Activated CD8-positive, alpha-beta memory T cell treated with anti-CD3 and anti-CD28 coated beads for 24 hours (primary cell): Measurements from ENCODE around the gene ZSWIM4.
"Not testable (repeated sequence)": the region's sequence is repeated elsewhere in the genome, so short reads cannot be mapped to it uniquely, and the experiment has no call there.

Source experiments
- DNase-seq: peaks from one replicate; pipeline ENCODE4 v3.0.0-alpha.2; 2020

The ZSWIM4 gene

GRCh38 chr19:13851734-13852114, 56.5 kb downstream of the ZSWIM4 start:
- not testable (repeated sequence) for DNase-seq

- not testable (repeated sequence) for DNase-seq
These were observed 57.0 kb downstream of the ZSWIM4 start for GRCh38 chr19:13852171-13852707.

GRCh38 chr19:13856497-13856896, 61.3 kb downstream of the ZSWIM4 start:
- no peak for DNase-seq

GRCh38 chr19:13859361-13859880, 64.2 kb downstream of the ZSWIM4 start:
- DNase-seq, result no peak

- no peak for DNase-seq
These were observed 65.6 kb downstream of the ZSWIM4 start for GRCh38 chr19:13860679-13861391.

GRCh38 chr19:13861392-13861713, 66.1 kb downstream of the ZSWIM4 start:
- DNase-seq, result no peak

DNA sequence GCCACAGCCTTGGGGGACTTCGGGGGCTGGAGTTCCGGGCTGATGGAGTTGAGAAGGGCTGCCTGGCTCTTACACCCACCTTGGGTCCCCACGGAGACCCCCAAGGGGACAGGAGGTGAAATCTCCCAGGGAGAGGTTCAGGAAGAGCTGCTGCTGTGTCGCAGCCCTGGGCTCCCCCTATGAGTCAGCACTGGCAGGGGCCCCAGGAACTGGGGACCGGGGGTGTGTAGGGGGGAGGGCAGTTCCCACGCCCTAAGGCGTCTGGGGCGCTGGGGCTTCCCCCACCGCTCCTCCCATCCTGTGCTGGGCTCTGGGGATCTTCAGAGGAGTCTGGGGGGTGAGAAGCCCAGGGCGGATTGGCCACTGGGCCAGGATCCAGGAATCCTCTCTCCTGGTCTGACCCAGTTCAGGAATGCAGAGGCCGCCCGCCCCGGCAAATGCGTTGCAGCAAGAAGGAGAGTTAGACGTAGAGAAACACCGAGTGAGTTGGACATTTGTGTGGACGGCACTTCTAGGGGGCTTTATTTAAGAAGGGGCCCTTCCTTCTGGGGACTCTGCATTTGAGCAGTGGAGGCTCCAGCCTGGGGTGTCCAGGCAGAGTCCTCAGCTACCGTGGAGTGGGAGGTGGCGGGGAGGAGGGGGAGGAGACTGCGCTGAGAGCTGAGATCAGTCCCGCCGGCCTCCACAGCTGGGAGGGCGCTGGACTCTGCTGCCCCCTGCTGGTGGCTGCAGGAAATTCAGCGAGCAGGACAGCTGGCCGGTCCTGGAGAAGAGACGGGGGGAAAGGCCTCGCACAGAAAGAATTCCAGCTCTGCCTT, 66.7 kb downstream of the ZSWIM4 start:
- DNase-seq, result peak; percentile 96

DNA sequence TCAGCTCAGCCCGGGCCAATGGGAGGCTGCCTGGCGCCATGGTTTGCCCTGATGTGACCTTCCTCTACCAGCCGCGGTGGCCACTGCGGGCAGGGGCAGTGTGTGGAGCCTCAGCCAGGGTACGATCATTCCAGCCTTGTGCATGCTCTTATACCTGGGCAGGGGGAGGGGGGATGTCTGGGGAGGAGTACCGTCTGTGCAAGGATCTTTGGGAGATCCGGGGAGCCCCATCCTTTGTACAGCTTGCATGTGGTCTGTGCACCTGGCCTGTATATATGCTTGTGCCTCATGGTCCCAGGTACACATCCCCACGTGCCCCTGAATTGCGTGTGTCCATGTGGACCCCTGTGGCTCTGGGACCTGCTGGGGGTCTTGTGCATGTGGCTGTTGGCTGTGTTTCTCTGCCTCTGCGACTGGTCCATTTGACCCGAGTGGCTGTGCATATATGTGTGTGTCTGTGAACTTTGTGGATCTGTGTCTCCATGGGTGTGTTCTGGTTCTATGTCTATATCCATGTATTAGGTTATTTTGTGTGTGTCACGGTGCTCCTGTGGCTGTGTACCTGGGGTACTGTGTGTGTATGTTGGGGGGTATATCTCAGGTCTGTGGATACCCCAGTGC, 68.9 kb downstream of the ZSWIM4 start:
- DNase-seq, result no peak

GRCh38 chr19:13864667-13865570, 69.7 kb downstream of the ZSWIM4 start:
- DNase-seq, result no peak

DNA sequence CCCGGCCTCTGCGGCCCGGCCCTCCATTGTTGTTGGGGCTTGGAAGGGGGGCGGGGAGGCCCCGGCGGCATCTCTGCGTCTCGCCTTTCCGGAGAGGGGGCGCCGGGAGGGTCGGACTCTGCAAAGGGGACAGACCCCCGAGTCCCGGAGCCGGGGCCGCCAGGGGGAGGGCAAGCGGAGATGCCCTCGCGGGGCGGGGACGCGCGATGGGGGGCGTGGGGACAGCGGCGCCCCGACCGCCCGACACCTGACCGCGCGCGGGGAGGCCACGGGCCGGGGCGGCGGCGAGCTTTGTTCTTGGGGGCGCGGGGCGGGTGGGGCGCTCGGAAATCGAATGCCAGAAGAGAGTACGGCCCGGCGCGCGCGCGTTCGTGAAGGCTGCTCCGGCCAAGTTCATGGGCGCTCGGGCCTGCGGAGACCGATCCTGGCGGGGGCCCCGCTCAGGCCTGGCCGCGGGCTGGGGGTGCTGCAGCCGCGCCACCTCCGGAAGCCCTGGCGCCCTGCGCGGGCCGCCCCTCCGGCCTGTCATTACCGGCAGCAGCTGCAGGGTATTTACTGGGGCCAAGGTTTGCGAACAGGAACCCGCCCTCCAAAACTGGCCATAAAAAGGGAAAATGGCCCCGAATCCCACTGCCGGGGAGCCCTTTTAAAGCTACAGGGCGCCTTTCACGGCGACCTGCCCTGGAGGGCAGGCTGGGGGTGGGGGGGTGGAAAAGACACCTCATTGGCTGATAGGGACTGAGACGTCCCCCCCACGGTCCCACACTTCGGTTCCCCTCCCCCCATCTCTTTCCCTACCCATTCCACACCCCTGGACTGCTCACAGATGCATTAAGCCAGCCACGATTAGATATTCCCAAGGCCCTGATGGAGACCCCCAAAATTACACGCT, 70.6 kb downstream of the ZSWIM4 start:
- DNase-seq, result no peak

DNA sequence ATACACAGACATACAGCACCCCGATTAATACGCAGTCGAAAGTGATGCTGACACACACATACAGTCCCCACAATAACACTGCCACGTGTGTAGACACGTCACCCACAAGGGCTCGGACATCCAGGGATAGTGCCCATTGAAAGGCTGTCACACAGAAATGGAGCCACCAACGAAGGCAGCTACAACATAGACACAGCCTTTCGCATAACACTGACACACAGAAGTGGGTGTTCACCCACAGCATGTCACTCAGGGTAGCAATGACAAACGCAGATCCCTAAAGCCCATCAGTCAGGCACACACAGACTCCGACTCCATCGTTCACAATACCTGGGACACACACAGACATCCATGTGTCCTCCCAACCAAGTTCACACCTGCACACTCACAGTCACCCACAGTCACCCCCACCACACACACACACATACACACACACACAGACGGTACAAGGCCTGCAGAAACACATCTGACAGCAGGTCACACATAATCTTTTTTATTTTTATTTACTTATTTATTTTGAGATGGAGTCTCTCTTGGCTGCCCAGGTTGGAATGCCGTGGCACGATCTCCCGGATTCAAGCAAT, 71.3 kb downstream of the ZSWIM4 start:
- no peak for DNase-seq

DNA sequence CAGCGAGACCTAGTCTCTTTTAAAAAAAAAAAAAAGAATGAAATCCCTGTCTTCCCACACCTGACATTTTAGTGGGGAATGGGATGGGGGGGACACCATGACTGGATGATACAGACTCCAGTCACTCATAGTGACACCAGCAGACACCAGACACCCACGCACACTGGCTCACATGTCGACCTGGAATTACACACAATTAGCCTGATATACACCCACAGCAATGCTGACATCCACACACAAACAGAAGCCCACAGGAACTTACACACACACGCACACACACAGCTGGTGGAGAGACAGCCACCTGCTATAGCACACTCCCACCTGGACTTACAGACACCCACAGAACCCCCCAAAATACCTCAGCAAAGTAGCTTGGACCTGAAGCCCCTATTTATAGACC, 73.4 kb downstream of the ZSWIM4 start:
- DNase-seq, result no peak

- DNase-seq, result no peak
These were observed 74.0 kb downstream of the ZSWIM4 start for GRCh38 chr19:13869281-13869680.

- DNase-seq, result no peak
These were observed 75.6 kb downstream of the ZSWIM4 start for GRCh38 chr19:13870873-13871272.

GRCh38 chr19:13872339-13872694, 77.1 kb downstream of the ZSWIM4 start:
- no peak for DNase-seq

GRCh38 chr19:13872695-13873389, 77.6 kb downstream of the ZSWIM4 start:
- DNase-seq, result peak; percentile 74

- no peak for DNase-seq
These were observed 78.7 kb downstream of the ZSWIM4 start for GRCh38 chr19:13873834-13874515.

DNA sequence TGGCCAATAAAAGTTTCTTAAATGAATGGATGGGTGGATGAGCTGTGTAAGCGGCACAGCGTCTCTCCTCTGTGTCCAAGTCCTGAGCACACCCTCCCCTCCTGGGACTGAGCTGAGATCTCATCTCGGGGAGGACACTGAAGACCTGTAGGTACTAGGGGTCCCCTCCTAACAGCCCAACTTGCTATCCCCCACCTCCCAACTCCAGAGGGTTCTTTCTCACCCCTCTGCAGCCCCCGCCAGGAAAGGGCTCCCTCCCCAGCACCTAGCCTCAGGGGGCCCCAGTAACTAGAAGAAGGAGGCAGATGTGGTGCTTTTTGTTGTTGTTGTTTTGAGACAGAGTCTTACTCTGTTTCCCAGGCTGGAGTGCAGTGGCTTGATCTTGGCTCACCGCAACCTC, 80.6 kb downstream of the ZSWIM4 start:
- no peak for DNase-seq

DNA sequence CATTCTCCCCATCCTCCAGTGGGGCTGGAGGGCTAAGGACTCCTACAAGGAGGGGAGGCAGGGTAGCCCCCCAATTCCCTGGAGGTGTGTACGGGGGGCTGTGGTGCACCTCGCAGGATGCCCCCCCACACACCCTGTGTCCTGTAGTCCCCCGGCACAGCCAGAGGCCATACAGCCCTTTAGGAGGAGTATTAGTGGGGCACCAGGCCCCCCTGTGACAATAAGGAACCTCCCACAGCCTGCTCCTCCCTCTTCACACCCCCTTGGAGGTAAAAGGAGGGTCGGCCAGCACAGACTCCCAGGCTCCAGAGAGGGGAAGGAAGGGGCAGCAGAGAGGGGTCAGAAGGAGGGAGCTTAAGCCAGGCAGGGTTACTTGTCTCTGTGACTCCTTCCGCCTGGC, 81.6 kb downstream of the ZSWIM4 start, which contains the start of gene NANOS3:
Gene NANOS3, plus strand, starts transcription at position 301 of the 400 bp plus-strand sequence. CDS start 115 bp downstream, outside the sequence.
- DNase-seq, result no peak

- no peak for DNase-seq
These were observed 82.1 kb downstream of the ZSWIM4 start for GRCh38 chr19:13877303-13877702.
